ENCODE results near the gene DGLUCY.
A peak's percentile ranks its signal among the peaks of the same experiment; 100 is the strongest.

Gene DGLUCY

GRCh38 chr14:91135039-91135438, 21.2 kb downstream of the DGLUCY start:
- in situ Hi-C loops (cut with HindIII; ENCODE audit: low pct_ligation_motif_present, low sequenced_read_pairs): no loop called here
- TF ChIP-seq CTCF (IDR thresholded peaks at IDR 0.05; ENCODE audit: low read depth, low read length, missing control alignments): no peak
- Histone ChIP-seq H3K4me3 (ENCODE audit: low read depth, low read length) (no peak overlapping the region), H3K27me3 (replicated peaks) (no peaks in the 10 kb centered on the region), H3K36me3 (replicated peaks) (no peaks in the 10 kb centered on the region), H3K27ac (no peak overlapping the region)
- peak; percentile 5 for DNase-seq

- Histone ChIP-seq H3K4me3 (ENCODE audit: low read depth, low read length) (no peak overlapping the region), H3K36me3 (replicated peaks) (no peaks in the 10 kb centered on the region), H3K27ac (no peak overlapping the region), H3K27me3 (replicated peaks) (no peaks in the 10 kb centered on the region)
- DNase-seq: peak; percentile 10
- in situ Hi-C loops (cut with HindIII; ENCODE audit: low pct_ligation_motif_present, low sequenced_read_pairs): no loop called here
- peak; percentile 69 for TF ChIP-seq CTCF (IDR thresholded peaks at IDR 0.05; ENCODE audit: low read depth, low read length, missing control alignments)
These were observed 24.9 kb downstream of the DGLUCY start for GRCh38 chr14:91138511-91139359.

- no peak overlapping the region for H3K27ac ChIP-seq
- in situ Hi-C loops (cut with HindIII; ENCODE audit: low pct_ligation_motif_present, low sequenced_read_pairs): no loop called here
- no peak for TF ChIP-seq CTCF (IDR thresholded peaks at IDR 0.05; ENCODE audit: low read depth, low read length, missing control alignments)
These were observed 25.9 kb downstream of the DGLUCY start for GRCh38 chr14:91139776-91140175.

GRCh38 chr14:91140672-91141071, 26.8 kb downstream of the DGLUCY start:
- no peak overlapping the region for H3K4me3 ChIP-seq (ENCODE audit: low read depth, low read length)
- H3K36me3 ChIP-seq (replicated peaks): no peaks in the 10 kb centered on the region
- in situ Hi-C loops (cut with HindIII; ENCODE audit: low pct_ligation_motif_present, low sequenced_read_pairs): no loop called here
- DNase-seq: peak; percentile 8
- no peaks in the 10 kb centered on the region for H3K27me3 ChIP-seq (replicated peaks)
- peak; percentile 73 for TF ChIP-seq CTCF (IDR thresholded peaks at IDR 0.05; ENCODE audit: low read depth, low read length, missing control alignments)
- no peak overlapping the region for H3K27ac ChIP-seq

More at GRCh38 chr14:91139776-91140175, 25.9 kb downstream of the DGLUCY start:
- Histone ChIP-seq H3K27me3 (replicated peaks) (no peaks in the 10 kb centered on the region), H3K36me3 (replicated peaks) (no peaks in the 10 kb centered on the region), H3K4me3 (ENCODE audit: low read depth, low read length) (no peak overlapping the region)
- no peak for DNase-seq

GRCh38 chr14:91142214-91142668, 28.4 kb downstream of the DGLUCY start:
- TF ChIP-seq CTCF (IDR thresholded peaks at IDR 0.05; ENCODE audit: low read depth, low read length, missing control alignments): no peak
- no peak overlapping the region for H3K4me3 ChIP-seq (ENCODE audit: low read depth, low read length)
- in situ Hi-C loops (cut with HindIII; ENCODE audit: low pct_ligation_motif_present, low sequenced_read_pairs): no loop called here
- no peaks in the 10 kb centered on the region for H3K27me3 ChIP-seq (replicated peaks)
- no peaks in the 10 kb centered on the region for H3K36me3 ChIP-seq (replicated peaks)
- DNase-seq: no peak
- H3K27ac ChIP-seq: no peak overlapping the region

All from brain microvascular endothelial cell (primary cell).